Femur (tissue), 1 donor: ENCODE results near the gene FSTL4.
A peak's percentile ranks its signal among the peaks of the same experiment; 100 is the strongest.

Experiments used
- DNase-seq: peaks from one replicate; pipeline ENCODE4 v3.0.0-alpha.2; 2017

Gene FSTL4

GRCh38 chr5:133423618-133424282 lies 188.6 kb downstream of the FSTL4 start:
- DNase-seq: peak; percentile 74

DNA sequence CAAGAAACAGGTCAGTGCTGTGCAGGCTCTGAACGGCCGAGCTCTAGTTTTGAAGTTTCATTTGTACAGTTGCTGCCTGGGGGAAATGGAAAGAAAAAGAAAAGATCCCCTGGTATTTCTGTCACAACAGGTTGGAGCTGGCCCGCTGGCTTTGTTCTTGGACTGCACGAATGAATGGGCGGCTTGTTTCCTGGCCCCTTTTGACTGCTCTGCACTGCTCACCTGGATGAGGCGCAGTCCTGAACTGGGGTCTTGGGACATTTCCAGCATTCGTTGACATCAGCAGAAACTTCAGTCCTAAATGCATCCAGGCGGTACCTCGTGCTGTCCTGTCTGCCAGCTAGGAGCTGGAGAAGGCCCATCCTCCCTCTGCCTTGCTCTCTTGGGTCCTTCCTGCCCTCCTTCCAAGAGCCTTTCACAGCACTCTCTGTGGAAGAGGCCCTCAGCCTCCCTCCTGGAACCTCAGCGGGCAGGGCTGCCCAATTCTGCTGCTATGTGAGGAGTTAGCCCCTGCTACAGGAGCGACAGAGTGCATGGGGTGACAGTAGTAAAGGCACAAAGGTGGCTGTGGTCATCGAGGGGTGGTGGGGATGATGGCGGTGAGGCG lies 189.2 kb downstream of the FSTL4 start:
- no peak for DNase-seq

- no peak for DNase-seq
Observed at GRCh38 chr5:133421806-133422205, 190.5 kb downstream of the FSTL4 start.

- no peak for DNase-seq
Observed at GRCh38 chr5:133421394-133421793, 190.9 kb downstream of the FSTL4 start.

- no peak for DNase-seq
Observed at GRCh38 chr5:133420440-133421301, 191.7 kb downstream of the FSTL4 start.

GRCh38 chr5:133415906-133416305 lies 196.4 kb downstream of the FSTL4 start:
- DNase-seq: no peak

- DNase-seq: no peak
Observed at GRCh38 chr5:133415506-133415905, 196.8 kb downstream of the FSTL4 start.

DNA sequence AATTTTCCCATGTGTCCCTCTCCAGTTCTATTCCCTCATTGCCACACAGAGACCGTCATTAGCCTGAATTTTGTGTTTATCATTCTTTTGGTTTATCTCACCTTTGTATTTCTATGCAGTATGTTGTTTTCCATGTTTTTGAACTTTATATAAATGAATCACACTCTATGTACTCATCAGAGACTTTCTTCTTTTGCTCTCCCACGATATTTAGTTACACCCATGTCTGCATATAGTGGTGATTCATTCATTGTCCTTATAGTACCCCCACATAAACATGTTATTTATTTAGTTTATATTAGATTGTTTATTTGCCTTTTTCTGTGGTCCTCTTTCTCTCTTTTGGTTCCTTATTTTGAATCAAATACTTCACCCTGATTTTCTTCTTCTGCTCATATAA lies 199.7 kb downstream of the FSTL4 start:
- DNase-seq: no peak

DNA sequence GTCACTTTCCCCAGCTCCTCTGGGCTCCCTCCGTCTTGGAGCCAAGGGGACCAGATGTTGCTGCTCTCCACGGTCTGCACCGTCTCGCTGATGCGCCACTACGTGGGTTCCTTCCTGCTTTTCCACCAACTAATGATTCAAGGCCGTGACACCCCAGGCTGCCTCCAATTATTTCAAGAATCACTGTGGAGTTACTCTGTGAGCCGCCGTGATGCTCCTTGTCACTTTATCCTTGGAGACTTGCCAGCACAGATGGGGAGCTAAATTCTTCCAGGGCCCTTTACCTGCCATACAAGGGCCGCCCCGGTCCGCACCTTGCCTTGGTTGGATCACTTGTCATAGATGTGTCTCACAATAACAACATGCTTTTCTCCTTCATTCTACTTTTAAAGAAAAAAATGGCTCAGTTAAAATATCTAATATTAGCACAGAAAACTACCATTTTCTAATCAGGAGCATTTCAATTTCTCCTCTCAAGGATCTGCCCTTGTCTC lies 202.0 kb downstream of the FSTL4 start:
- DNase-seq: no peak

GRCh38 chr5:133409210-133409674 lies 203.1 kb downstream of the FSTL4 start:
- no peak for DNase-seq

DNA sequence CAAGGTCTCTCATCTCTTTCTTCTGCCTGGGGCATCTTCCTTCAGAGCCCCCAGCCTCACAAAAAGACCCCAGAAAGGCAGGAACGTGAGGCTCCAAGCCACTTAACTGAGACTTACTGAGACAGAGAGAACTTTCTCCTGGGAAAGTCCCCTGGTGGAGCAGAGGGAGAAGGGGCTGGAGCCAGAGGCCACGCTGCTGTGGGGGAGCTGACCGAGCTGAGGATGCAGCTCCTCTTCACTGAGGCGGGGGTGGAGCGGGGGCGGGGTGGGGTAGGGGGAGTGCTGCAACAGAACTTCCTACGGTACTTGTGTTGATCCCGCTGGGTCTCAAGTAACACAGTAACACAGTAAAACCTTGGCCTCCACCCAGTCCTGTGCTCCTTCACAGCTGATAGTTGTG lies 204.0 kb downstream of the FSTL4 start:
- DNase-seq: no peak

DNA sequence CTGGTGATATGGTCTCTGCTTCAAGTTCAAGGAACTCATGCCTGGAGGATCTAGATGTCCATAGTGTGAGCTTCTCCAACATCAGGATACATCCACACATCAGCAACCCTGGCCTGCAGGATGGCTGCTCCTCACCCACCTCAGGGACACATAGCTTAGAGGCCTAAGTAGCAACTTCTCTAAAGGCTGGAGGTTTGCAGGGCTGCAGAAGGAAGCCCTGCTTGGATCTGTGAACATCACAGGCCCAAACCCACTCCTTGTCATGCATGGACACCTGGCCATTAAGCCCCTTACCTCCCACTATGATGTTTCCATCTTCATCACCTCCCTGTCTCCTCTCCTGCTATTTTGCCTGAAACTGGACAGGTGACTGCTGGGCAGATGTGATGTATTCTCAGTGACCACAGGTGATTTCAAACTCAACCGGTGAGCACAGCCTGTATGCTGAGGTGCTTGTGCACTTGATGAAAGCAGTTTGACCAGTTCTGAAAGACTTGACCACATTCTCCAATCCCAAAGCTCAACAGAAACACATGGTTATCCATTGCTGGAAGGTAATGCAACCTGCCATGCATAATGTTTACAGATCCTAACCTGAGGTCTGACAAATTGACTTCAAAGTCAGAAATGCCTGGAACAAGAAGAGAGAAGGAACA lies 205.2 kb downstream of the FSTL4 start:
- no peak for DNase-seq

DNA sequence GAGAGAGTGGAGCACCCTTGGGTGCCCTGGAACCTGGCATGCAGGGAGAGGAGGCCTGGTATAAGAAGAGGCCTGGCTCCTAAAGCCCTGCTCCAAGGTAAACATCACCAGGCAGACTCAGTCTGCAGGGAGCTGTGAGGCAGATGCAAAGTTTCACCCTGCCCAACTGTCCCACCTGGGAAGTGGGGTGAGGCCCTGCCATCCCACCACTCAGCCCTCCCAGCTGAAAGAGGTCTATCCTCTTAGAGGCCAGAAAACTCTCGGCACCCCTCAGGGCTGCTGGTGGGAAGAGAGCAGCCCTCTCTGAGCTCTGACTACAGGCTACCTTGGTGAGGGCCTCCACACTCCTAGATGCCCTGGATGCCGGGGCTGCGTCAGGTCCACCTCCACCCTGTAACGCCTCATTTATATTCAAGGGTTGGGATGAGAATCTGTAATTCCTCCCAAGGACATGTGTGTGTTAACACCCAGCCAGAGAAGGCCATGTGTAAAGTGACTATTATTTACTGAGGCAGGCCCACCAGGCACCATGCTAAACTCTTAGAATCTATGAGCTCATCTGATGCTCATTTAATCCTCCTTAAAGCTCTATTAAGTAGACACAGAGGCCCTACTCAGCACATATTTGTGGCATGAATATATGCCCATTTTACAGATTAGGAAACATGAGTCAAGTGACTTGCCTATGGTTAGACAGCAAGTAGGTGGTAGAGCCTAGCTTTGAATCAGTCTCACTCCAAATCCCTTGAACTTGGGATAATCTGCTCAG lies 205.9 kb downstream of the FSTL4 start:
- peak; percentile 5 for DNase-seq

DNA sequence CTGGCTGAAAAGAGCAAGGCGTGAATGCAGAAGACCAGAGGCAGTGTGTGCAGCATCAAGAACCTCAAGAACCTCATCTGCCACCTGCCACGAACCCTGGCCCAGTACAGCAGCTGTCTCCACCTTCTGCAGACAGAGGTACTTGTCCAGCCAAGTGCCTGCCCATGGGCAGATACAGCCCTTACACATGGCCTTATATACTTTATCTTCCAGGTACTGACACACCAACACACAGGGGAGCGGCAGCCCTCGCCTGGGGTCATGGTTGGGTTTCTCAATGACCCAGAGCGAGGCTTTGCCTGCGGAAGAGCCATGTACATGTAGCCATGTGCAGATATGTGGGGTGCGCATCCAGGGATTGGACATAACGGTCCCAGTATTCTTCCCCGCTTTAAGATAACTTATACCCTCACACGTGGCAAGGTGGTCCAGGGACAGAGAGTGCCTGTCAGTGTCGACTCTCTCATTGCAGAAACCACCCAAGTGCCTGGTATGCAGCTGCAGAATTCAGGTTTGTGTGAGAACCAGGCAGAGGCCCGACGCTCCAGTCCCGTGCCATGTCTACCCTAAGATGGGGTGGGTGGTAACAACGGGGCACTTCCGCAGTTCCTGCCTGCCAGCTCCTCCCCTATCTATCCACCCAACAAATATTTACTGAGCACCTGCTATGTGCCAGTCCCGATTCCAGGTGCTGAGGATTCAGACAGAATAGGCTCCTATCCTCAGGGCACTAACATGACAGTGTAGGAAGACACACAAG lies 206.9 kb downstream of the FSTL4 start:
- DNase-seq: peak; percentile 10

DNA sequence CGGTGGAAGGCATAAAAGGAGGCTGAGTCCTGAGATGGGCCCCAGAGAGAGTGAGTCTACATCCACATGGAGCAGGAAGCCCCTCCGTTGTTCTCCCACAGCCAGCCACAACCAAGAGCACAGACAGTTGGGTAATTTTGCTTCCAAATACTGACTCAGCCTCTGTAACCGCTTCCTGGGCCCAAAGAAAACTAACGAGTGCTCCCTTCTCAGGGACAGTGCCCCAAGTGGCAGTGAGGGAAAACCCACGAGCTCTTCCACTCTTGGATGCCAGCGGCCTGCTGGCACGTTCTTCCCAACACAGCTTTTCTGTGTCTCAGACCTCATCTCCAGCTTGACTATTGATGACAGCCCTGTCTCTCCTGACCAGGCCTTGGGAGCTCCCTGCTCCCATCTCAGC lies 207.6 kb downstream of the FSTL4 start:
- DNase-seq: peak; percentile 5

- peak; percentile 4 for DNase-seq
Observed at GRCh38 chr5:133403741-133404364, 208.5 kb downstream of the FSTL4 start.

- no peak for DNase-seq
Observed at GRCh38 chr5:133402775-133403174, 209.6 kb downstream of the FSTL4 start.

- DNase-seq: peak; percentile 2
Observed at GRCh38 chr5:133401731-133402347, 210.5 kb downstream of the FSTL4 start.

DNA sequence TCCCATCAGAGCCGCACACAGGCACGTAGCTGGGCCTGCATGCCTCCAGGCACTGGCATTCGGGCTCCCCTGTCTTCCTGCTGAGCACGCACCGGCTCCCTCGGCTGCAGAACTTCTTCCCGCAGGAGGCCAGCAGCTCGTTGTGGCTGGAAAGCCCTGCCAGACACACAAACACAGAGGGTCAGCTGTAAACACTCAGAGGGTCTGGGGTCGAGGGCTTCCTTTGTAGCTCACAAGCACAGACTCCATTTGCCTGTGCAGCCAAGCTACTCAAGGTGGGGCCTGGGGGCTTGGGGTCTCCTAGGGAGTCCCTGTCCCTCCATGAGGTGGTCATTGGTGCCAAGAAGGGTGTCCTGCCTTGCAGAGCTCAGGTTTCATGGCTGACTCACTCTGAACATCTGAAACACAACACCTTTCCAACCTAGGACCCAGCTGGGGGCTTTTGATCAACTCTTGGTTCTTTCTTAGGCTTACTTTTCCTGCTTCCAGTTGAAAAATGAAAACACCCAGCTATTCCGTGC lies 211.4 kb downstream of the FSTL4 start:
- peak; percentile 8 for DNase-seq

DNA sequence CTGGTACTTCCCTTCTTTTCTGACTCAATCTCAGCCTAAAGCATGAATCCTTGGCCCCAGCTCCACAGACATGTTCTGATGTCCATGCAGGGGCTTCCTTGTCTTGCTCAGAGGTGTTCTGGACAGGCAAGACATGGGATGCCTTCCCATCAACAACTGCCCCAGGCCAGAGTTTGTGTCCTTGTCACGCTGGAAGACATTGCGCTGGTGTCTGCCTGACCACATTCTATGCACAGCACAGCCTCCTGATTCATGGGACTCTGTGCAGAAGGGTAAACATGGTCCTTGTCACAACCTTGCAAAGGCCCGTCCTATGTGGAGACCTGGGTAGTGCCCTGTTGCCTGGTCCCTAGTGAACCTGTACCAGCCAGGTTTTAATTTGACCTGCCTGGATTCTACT lies 212.2 kb downstream of the FSTL4 start:
- peak; percentile 3 for DNase-seq
